Caco-2 (cell line): Measurements from ENCODE around the gene BTK. TPM values are rescaled to one million over a fixed set of nuclear protein-coding genes. Genes with fewer than 3 reads are reported as not detected.

Experiments used
- BruUV-seq: library from RNA; stranded (reverse); fragments of 400-500 nt; replicated peaks from 2 replicates; lab custom pipeline; 2021; lab: Mats Ljungman, UMichigan
- CTCF ChIA-PET: fragments of 300-600 bp; sonication (Branson Sonifier 250); formaldehyde crosslinking; loops from one replicate; lab custom pipeline; 2022; ENCODE audit warnings: antibody characterized with exemption; lab: Charles Lee
- POLR2A ChIA-PET: fragments of 300-600 bp; sonication (Branson Sonifier 250); formaldehyde crosslinking; loops from one replicate; lab custom pipeline; 2022; ENCODE audit warnings: antibody characterized with exemption; lab: Charles Lee
- DNase-seq, 2 experiments: peaks; one replicate each; pipeline versions ENCODE4 v3.0.0 to v3.0.0-alpha.2; 2020 to 2022
- H3K27me3 ChIP-seq: replicated peaks from 2 replicates; pipeline ENCODE4 v1.6.0; 2011; ENCODE audit warnings: low read length; ENCODE audit not compliant: control insufficient read depth, insufficient read depth
- H3K36me3 ChIP-seq: 2 replicates; pipeline ENCODE4 v1.5.1; 2011; ENCODE audit warnings: low read length; ENCODE audit not compliant: control insufficient read depth, insufficient read depth
- H3K4me1 ChIP-seq: fragments of 250-450 bp; sonication (Bioruptor Pico); 2 replicates; pipeline ENCODE4 v1.5.1; 2020; ENCODE audit warnings: mild to moderate bottlenecking
- H3K4me3 ChIP-seq: 2 replicates; pipeline ENCODE4 v1.5.1; 2011; ENCODE audit warnings: low read depth, mild to moderate bottlenecking, control low read depth, low read length
- H3K9me3 ChIP-seq: fragments of 250-450 bp; sonication (Bioruptor Pico); 2 replicates; pipeline ENCODE4 v1.5.1; 2020; ENCODE audit warnings: mild to moderate bottlenecking, moderate library complexity
- H3K27ac Mint-ChIP-seq: one replicate; pipeline ENCODE4 v1.8.0; 2022; ENCODE audit warnings: mixed read lengths; ENCODE audit not compliant: unreplicated experiment
- H3K27me3 Mint-ChIP-seq: one replicate; pipeline ENCODE4 v1.8.0; 2022; ENCODE audit warnings: mixed read lengths; ENCODE audit not compliant: insufficient read depth, unreplicated experiment
- H3K36me3 Mint-ChIP-seq: one replicate; pipeline ENCODE4 v1.8.0; 2022; ENCODE audit warnings: mild to moderate bottlenecking, mixed read lengths; ENCODE audit not compliant: insufficient read depth, unreplicated experiment
- H3K4me1 Mint-ChIP-seq: one replicate; pipeline ENCODE4 v1.8.0; 2022; ENCODE audit warnings: low read depth, mixed read lengths; ENCODE audit not compliant: unreplicated experiment
- H3K4me3 Mint-ChIP-seq: one replicate; pipeline ENCODE4 v1.8.0; 2022; ENCODE audit warnings: mild to moderate bottlenecking, moderate library complexity, mixed read lengths; ENCODE audit not compliant: unreplicated experiment
- H3K9me3 Mint-ChIP-seq: one replicate; pipeline ENCODE4 v1.8.0; 2022; ENCODE audit warnings: mixed read lengths; ENCODE audit not compliant: unreplicated experiment
- intact Hi-C: fragments of 100-400 bp; cut with micrococcal nuclease; formaldehyde crosslinking; loops from one replicate; pipeline ENCODE4 v1.10.0; 2022; ENCODE audit not compliant: unreplicated experiment
- total RNA-seq: library from RNA; stranded (reverse); gene quantifications from 2 replicates; pipeline ENCODE4 v1.2.3, GENCODE V29; 2022
- TF ChIP-seq, protein P1 (sequence below), 2 experiments: fragments of 200-600 bp in 1 of 2; IDR thresholded peaks; 1 replicate in 1 of 2; 2 replicates in 1 of 2; pipeline versions ENCODE4 v1.5.1 to v1.8.0; 2011 to 2022; ENCODE audit warnings: antibody characterized with exemption in 1 of 2, control low read depth in 1 of 2, inconsistent platforms in 1 of 2, low read depth in 1 of 2, low read length in 1 of 2, mild to moderate bottlenecking in 1 of 2, moderate library complexity in 1 of 2; ENCODE audit not compliant: insufficient read depth in 1 of 2, severe bottlenecking in 1 of 2, unreplicated experiment in 1 of 2

The BTK gene
- total RNA-seq, 1 experiment from 2014 or later, result not detected

DNA sequence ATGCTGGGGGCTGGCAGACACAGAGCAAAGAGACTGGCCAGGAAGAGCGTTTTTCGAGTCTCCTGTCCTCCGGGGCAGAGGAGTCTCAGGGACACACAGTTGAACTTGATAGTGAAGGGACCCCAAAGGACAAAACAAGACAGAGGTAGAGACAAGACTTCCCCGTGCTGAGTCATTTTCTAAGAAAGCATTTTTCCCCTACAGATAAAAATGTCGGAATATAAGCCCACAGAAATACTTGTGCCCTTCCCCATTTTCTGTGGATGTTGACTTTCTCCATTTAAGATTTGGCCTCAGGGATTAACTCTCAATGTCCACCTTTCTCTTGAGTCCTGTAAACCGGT is 523 bp upstream of the BTK start:
- H3K4me3 ChIP-seq, result no peak overlapping the region
- POLR2A ChIA-PET, result no interaction called here
- H3K27me3 ChIP-seq, result no peaks in the 10 kb centered on the region
- no TSS peak for BruUV-seq
- TF ChIP-seq, protein P1, sequence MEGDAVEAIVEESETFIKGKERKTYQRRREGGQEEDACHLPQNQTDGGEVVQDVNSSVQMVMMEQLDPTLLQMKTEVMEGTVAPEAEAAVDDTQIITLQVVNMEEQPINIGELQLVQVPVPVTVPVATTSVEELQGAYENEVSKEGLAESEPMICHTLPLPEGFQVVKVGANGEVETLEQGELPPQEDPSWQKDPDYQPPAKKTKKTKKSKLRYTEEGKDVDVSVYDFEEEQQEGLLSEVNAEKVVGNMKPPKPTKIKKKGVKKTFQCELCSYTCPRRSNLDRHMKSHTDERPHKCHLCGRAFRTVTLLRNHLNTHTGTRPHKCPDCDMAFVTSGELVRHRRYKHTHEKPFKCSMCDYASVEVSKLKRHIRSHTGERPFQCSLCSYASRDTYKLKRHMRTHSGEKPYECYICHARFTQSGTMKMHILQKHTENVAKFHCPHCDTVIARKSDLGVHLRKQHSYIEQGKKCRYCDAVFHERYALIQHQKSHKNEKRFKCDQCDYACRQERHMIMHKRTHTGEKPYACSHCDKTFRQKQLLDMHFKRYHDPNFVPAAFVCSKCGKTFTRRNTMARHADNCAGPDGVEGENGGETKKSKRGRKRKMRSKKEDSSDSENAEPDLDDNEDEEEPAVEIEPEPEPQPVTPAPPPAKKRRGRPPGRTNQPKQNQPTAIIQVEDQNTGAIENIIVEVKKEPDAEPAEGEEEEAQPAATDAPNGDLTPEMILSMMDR (IDR thresholded peaks at IDR 0.05; ENCODE audit: insufficient read depth in 1 of 2, low read depth in 1 of 2, low read length in 1 of 2, severe bottlenecking in 1 of 2, unreplicated experiment in 1 of 2), result no peak
- no peaks in the 10 kb centered on the region for H3K36me3 ChIP-seq
- no peaks in the 10 kb centered on the region for H3K9me3 Mint-ChIP-seq
- peaks cover 10% of the 10 kb centered on the region for H3K36me3 Mint-ChIP-seq
- intact Hi-C loops, result no loop called here
- H3K9me3 ChIP-seq, result no peaks in the 10 kb centered on the region
- H3K27me3 Mint-ChIP-seq, result no peaks in the 10 kb centered on the region
- no peak overlapping the region for H3K27ac Mint-ChIP-seq
- no peak overlapping the region for H3K4me3 Mint-ChIP-seq
- H3K4me1 Mint-ChIP-seq, result no peaks in the 10 kb centered on the region
- H3K4me1 ChIP-seq, result no peaks in the 10 kb centered on the region
- CTCF ChIA-PET, result no interaction called here
- no peak for DNase-seq

GRCh38 chrX:101385026-101385684 is 836 bp downstream of the BTK start:
- TF ChIP-seq, protein P1 (IDR thresholded peaks at IDR 0.05; ENCODE audit: insufficient read depth in 1 of 2, low read depth in 1 of 2, low read length in 1 of 2, severe bottlenecking in 1 of 2, unreplicated experiment in 1 of 2), result no peak
- no peak for DNase-seq
- Mint-ChIP-seq H3K27me3 (no peaks in the 10 kb centered on the region), H3K36me3 (no peaks in the 10 kb centered on the region), H3K4me1 (no peaks in the 10 kb centered on the region), H3K4me3 (no peak overlapping the region), H3K27ac (no peak overlapping the region), H3K9me3 (no peaks in the 10 kb centered on the region)
- no peak overlapping the region for H3K4me3 ChIP-seq
- H3K27me3 ChIP-seq, result no peaks in the 10 kb centered on the region
- intact Hi-C loops, result no loop called here
- H3K9me3 ChIP-seq, result no peaks in the 10 kb centered on the region
- BruUV-seq, result no TSS peak
- H3K4me1 ChIP-seq, result no peaks in the 10 kb centered on the region
- CTCF ChIA-PET, result no interaction called here
- POLR2A ChIA-PET, result no interaction called here
- H3K36me3 ChIP-seq, result no peaks in the 10 kb centered on the region

GRCh38 chrX:101383679-101384205 is 2.2 kb downstream of the BTK start:
- Histone ChIP-seq H3K4me1 (no peaks in the 10 kb centered on the region), H3K4me3 (no peak overlapping the region), H3K36me3 (no peaks in the 10 kb centered on the region), H3K9me3 (no peaks in the 10 kb centered on the region), H3K27me3 (no peaks in the 10 kb centered on the region)
- TF ChIP-seq, protein P1 (IDR thresholded peaks at IDR 0.05; ENCODE audit: insufficient read depth in 1 of 2, low read depth in 1 of 2, low read length in 1 of 2, severe bottlenecking in 1 of 2, unreplicated experiment in 1 of 2), result no peak
- no peak overlapping the region for H3K27ac Mint-ChIP-seq
- intact Hi-C loops, result no loop called here
- POLR2A ChIA-PET, result no interaction called here
- no peak for DNase-seq
- no peak overlapping the region for H3K4me3 Mint-ChIP-seq
- no peaks in the 10 kb centered on the region for H3K4me1 Mint-ChIP-seq
- no peaks in the 10 kb centered on the region for H3K36me3 Mint-ChIP-seq
- CTCF ChIA-PET, result no interaction called here
- H3K27me3 Mint-ChIP-seq, result peaks cover 3% of the 10 kb centered on the region
- no TSS peak for BruUV-seq
- H3K9me3 Mint-ChIP-seq, result no peaks in the 10 kb centered on the region
